Brain microvascular endothelial cell (primary cell): ENCODE data around the gene EHBP1.

Experiments used
- DNase-seq: peaks from one replicate; pipeline ENCODE4 v3.0.0-alpha.2; 2020
- H3K27ac ChIP-seq: fragments of 250-450 bp; sonication (Bioruptor Pico); 2 replicates; pipeline ENCODE4 v1.5.1; 2020; ENCODE audit warnings: mild to moderate bottlenecking, moderate library complexity
- H3K27me3 ChIP-seq: fragments of 250-450 bp; sonication (Bioruptor Pico); replicated peaks from 2 replicates; pipeline ENCODE4 v1.5.1; 2020; ENCODE audit warnings: mild to moderate bottlenecking
- H3K36me3 ChIP-seq: fragments of 250-450 bp; sonication (Bioruptor Pico); replicated peaks from 2 replicates; pipeline ENCODE4 v1.5.1; 2020; ENCODE audit warnings: mild to moderate bottlenecking
- H3K4me3 ChIP-seq: 2 replicates; pipeline ENCODE4 v1.5.1; 2011; ENCODE audit warnings: low read depth, mild to moderate bottlenecking, control low read depth, low read length, moderate library complexity
- in situ Hi-C: cut with HindIII; loops from 2 replicates; pipeline ENCODE4 v1.10.0; 2017; ENCODE audit warnings: low sequenced_read_pairs, low pct_ligation_motif_present
- TF ChIP-seq, protein P1 (sequence below): IDR thresholded peaks from 2 replicates; pipeline ENCODE4 v1.5.1; 2011; ENCODE audit warnings: low read depth, mild to moderate bottlenecking, moderate library complexity, low read length, control low read depth, inconsistent platforms; ENCODE audit errors: missing control alignments

The EHBP1 gene

GRCh38 chr2:63052411-63053080, 347.0 kb downstream of the EHBP1 start:
- no peaks in the 10 kb centered on the region for H3K36me3 ChIP-seq
- in situ Hi-C loops: no loop called here
- H3K4me3 ChIP-seq: no peak overlapping the region
- TF ChIP-seq, protein P1, sequence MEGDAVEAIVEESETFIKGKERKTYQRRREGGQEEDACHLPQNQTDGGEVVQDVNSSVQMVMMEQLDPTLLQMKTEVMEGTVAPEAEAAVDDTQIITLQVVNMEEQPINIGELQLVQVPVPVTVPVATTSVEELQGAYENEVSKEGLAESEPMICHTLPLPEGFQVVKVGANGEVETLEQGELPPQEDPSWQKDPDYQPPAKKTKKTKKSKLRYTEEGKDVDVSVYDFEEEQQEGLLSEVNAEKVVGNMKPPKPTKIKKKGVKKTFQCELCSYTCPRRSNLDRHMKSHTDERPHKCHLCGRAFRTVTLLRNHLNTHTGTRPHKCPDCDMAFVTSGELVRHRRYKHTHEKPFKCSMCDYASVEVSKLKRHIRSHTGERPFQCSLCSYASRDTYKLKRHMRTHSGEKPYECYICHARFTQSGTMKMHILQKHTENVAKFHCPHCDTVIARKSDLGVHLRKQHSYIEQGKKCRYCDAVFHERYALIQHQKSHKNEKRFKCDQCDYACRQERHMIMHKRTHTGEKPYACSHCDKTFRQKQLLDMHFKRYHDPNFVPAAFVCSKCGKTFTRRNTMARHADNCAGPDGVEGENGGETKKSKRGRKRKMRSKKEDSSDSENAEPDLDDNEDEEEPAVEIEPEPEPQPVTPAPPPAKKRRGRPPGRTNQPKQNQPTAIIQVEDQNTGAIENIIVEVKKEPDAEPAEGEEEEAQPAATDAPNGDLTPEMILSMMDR: no peak
- peaks cover 86% of the 10 kb centered on the region for H3K27me3 ChIP-seq
- no peak for DNase-seq
- H3K27ac ChIP-seq: no peak overlapping the region

- in situ Hi-C loops: no loop called here
- no peak overlapping the region for H3K4me3 ChIP-seq
- H3K27me3 ChIP-seq: peaks cover 86% of the 10 kb centered on the region
Measured at GRCh38 chr2:63053081-63053888, 347.8 kb downstream of the EHBP1 start.

DNA sequence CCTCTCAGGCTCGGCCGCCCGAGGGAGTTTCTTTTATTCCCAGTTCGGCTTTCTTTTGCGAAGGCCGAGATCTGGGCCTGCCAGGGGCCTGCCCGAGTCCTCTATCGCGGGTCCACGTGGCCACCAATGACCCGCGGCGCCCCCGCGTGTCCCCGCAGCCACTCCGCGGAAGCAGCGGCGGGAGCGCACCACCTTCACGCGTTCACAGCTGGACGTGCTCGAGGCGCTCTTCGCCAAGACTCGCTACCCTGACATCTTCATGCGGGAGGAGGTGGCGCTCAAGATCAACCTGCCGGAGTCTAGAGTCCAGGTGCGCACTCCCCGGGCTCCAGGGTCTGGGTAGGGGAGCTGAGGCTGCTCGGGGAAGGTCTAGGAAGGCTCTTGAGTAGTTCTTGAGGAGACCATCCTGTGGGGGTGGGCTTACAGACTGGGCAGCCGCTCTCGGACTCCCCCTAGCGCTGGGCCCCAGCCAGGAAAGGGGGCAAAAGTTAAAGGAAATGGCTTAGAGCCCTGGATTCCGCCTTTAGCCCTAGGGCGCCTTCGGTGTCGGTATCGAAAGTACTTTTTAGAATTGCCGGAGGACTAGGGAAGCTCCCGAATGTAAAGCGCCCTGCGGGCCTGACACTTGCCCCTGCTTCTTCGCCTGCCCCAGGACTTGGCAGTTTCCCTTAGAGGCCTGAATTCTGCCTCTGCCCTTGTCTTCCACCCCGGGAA, 348.5 kb downstream of the EHBP1 start:
- no peaks in the 10 kb centered on the region for H3K36me3 ChIP-seq
- in situ Hi-C loops: no loop called here
- TF ChIP-seq, protein P1: peak; percentile 68
- H3K27ac ChIP-seq: no peak overlapping the region
- peaks cover 86% of the 10 kb centered on the region for H3K27me3 ChIP-seq
- no peak for DNase-seq
- no peak overlapping the region for H3K4me3 ChIP-seq

More at GRCh38 chr2:63053081-63053888, 347.8 kb downstream of the EHBP1 start:
- TF ChIP-seq, protein P1: no peak
- Histone ChIP-seq H3K27ac (no peak overlapping the region), H3K36me3 (no peaks in the 10 kb centered on the region)
- no peak for DNase-seq

DNA sequence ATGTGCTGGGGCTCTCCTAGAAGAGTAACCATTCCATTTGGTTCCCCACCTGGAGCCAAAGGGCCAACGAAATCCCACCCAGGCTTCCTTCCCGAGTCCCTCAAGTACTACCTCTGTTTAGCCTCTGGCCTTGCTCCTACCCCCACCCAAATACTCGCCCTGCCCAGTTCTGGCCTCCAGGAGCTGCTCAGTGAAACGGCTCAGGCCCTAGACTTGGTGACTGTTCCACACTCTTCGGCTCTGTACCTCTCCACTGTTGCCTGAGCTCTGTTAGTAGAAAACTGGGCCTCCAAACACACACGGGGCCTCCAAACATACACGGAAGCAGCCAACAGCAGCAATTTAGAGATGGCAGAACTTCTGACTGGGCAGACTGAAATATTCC, 349.3 kb downstream of the EHBP1 start:
- Histone ChIP-seq H3K36me3 (no peaks in the 10 kb centered on the region), H3K27ac (no peak overlapping the region), H3K4me3 (no peak overlapping the region), H3K27me3 (peaks cover 84% of the 10 kb centered on the region)
- in situ Hi-C loops: no loop called here
- DNase-seq: no peak
- TF ChIP-seq, protein P1: no peak

DNA sequence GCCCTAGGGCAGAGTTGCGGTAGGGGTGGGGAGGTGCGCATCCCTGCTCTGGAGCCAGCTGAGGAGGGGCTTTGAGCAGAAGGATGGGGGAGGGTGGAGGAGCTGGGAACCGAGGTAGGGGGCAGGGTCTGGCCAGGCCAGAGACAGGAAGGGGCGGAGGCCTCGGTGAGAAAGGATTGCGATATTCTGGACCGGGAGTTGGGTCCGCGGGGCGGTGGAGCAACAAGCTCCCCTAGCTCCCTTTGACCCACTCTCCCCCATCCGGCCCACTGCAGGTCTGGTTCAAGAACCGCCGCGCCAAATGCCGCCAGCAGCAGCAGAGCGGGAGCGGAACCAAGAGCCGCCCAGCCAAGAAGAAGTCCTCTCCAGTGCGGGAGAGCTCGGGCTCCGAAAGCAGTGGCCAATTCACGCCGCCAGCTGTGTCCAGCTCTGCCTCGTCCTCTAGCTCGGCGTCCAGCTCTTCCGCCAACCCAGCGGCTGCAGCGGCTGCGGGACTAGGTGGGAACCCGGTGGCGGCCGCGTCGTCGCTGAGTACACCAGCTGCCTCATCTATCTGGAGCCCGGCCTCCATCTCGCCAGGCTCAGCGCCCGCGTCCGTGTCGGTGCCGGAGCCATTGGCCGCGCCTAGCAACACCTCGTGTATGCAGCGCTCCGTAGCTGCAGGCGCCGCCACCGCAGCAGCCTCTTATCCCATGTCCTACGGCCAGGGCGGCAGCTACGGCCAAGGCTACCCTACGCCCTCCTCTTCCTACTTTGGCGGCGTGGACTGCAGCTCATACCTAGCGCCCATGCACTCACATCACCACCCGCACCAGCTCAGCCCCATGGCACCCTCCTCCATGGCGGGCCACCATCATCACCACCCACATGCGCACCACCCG, 350.0 kb downstream of the EHBP1 start:
- no peaks in the 10 kb centered on the region for H3K36me3 ChIP-seq
- TF ChIP-seq, protein P1: no peak
- no peak overlapping the region for H3K27ac ChIP-seq
- in situ Hi-C loops: no loop called here
- peaks cover 85% of the 10 kb centered on the region for H3K27me3 ChIP-seq
- no peak overlapping the region for H3K4me3 ChIP-seq
- no peak for DNase-seq
